Measurements from ENCODE around the gene FOXM1. TPM values are rescaled to one million over a fixed set of nuclear protein-coding genes. Genes with fewer than 3 reads are reported as not detected.

The FOXM1 gene, protein sequence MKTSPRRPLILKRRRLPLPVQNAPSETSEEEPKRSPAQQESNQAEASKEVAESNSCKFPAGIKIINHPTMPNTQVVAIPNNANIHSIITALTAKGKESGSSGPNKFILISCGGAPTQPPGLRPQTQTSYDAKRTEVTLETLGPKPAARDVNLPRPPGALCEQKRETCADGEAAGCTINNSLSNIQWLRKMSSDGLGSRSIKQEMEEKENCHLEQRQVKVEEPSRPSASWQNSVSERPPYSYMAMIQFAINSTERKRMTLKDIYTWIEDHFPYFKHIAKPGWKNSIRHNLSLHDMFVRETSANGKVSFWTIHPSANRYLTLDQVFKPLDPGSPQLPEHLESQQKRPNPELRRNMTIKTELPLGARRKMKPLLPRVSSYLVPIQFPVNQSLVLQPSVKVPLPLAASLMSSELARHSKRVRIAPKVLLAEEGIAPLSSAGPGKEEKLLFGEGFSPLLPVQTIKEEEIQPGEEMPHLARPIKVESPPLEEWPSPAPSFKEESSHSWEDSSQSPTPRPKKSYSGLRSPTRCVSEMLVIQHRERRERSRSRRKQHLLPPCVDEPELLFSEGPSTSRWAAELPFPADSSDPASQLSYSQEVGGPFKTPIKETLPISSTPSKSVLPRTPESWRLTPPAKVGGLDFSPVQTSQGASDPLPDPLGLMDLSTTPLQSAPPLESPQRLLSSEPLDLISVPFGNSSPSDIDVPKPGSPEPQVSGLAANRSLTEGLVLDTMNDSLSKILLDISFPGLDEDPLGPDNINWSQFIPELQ
- total RNA-seq, result 1.2 TPM
- long read RNA-seq, partial matches to known transcripts, result 0 of 1 reads
- long read RNA-seq, other reads (novel, unspliced or antisense), result 1 of 1 reads

DNA sequence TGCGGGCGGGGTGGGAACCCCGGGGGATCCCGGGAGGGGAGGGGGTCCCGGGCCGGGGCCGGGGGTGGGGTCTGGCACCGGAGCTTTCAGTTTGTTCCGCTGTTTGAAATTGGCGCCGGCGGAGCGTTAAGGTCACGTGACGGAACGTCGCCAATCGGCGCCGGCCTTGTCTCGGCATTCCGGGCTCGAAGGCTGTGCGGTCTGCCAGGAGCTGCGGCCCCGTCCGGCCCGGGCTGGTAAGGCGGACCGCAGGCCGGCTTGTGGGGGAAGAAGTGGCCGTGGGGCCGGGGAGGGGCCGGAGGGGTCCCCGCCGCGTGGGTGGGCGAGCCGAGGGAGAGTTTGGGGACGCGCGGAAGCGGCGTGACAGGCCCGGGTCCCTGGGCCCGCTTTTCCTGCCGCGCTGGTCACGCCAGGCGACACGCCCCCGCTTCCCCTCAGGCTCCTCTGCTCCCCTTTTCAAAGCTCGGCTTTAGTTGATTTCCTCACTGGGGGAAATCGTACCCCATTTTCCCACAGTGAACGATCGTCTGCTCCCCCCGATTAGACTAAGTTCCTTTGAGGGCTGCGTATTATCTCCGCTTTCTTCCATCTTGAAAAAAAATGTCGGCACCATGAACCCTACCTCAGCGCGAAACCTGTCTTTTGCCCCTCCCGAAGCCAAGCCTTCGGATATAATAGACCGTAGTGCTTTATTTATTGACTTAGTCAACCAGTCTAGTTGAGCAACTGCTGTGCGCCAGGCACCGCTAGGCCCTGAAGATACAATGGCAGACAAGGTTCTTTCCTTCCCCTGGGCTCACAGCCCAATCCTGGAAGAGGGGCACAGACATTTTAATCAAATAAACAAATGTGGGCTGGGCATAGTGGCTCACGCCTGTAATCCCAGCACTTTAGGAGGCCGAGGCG lies at the start of gene FOXM1, which contains the start of gene RHNO1:
Gene FOXM1 (minus strand): TSS at position 128 of the 906 bp plus-strand sequence. CDS start 2,696 bp downstream, outside the sequence.
Gene RHNO1 (plus strand): TSS at position 177 of the 906 bp plus-strand sequence. CDS start 8,144 bp downstream, outside the sequence.
- intact Hi-C loops (cut with DNase I), result no loop called here
- ATAC-seq, result peak; percentile 96
- peak; percentile 95 for DNase-seq (ENCODE audit: missing footprints)

DNA sequence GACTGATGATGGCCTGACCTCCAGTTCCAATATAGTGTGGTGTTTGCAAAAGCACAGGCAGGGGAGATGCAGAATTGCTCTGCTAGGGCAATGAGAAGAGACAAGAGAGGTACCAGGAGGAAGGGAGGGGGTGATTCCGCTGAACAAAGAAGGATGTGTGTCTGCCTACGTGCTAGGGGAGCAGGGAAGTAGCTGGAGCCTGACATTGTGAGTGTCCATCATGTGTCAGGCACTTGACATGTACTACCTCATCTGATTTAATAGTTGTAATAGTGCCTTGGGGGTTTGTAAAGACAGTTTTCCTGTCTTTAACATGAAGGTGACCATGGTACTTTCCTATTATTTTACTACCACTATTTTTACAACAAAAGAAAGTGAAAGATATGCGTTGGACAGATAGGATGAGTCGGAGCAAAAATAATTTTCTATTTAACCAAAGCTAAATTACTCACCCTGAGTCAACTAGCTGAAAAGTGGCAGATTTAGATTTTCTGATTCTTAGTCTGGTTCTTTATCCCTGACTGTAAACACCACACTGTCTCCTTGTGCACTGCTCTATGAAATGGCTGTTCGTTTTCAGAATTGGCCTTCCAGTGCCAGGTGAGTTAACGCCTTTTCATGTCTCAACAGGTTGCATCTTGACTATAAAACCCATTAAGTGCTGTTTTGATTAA lies 48.5 kb upstream of the FOXM1 start:
- intact Hi-C loops (cut with DNase I), result no loop called here
- no peak for DNase-seq (ENCODE audit: missing footprints)
- ATAC-seq, result no peak

DNA sequence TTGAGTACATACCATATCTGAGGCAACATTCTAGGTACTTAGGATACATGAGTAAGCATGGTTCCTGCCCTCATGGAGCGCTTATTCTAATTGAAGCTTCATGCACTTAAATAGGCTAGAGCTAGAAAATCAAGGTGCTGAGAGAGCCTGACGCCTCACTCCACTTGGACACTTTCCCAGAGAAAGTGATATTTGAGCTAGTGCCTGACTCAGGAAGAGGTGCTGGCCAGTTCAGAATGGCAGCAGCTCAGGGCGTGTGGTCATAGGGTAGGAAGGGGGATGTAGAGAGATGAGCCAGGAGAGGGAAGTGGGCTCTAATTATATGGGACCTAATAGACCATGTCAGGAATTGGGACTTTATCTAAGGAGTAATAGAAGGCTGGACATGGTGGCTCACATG lies 47.0 kb upstream of the FOXM1 start:
- intact Hi-C loops (cut with DNase I), result no loop called here

DNA sequence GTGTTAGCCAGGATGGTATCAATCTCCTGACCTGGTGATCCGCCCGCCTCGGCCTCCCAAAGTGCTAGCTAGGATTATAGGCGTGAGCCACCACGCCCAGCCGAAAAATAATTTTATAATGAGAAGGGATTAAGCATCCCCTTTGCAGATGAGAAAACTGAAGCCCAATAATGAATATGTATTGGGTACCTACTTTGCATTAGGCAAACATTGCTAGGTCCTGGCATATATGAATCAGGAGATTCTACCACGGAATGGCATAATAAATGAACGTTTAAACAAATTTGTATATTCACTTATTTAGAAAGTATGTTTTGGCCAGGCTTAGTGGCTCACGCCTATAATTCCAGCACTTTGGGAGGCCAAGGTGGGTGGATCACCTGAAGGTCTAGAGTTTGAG lies 46.1 kb upstream of the FOXM1 start:
- ATAC-seq (no peak), DNase-seq (ENCODE audit: missing footprints) (no peak)
- intact Hi-C loops (cut with DNase I), result no loop called here

More for the DNA sequence above, 47.0 kb upstream of the FOXM1 start:
- ATAC-seq, result peak; percentile 56
- DNase-seq (ENCODE audit: missing footprints), result no peak

DNA sequence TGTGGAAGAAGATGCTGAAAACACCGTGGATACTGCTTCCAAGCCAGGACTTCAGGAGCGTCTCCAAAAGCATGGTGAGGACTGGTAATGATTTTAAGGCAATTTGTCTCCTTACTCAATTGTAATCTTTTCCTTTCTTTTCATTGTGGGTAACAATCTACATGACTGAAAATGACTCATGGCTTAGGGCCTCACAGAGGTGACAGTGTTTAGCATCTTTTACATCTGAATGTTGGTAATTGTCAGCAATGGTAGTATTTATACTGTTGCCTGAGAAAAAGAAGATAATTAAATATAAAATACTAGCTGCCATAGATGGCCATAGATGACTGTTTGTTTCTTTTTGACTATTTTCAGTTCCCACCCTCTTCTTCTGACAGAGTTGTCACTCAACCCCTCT lies 45.4 kb upstream of the FOXM1 start:
- ATAC-seq (no peak), DNase-seq (ENCODE audit: missing footprints) (no peak)
- intact Hi-C loops (cut with DNase I), result no loop called here

DNA sequence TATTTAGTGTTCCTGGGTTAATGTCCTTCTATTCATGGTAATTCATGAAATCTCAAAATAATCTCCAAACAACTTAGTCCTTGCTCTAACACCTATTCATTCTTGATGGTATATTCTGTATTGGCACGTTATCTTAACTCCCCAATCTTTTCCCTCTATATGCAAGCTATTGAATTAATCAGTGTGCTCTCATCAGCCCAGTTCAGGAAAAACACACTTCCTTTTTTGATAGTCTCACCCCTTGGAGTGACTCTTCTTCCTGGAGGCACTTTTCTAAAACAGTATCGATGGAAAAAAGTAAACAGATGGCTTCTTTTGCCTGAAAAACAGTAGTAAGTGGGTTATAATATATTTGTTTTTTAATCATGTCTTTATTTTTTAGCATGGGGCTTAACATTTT lies 42.3 kb upstream of the FOXM1 start:
- ATAC-seq (no peak), DNase-seq (ENCODE audit: missing footprints) (no peak)
- intact Hi-C loops (cut with DNase I), result no loop called here

DNA sequence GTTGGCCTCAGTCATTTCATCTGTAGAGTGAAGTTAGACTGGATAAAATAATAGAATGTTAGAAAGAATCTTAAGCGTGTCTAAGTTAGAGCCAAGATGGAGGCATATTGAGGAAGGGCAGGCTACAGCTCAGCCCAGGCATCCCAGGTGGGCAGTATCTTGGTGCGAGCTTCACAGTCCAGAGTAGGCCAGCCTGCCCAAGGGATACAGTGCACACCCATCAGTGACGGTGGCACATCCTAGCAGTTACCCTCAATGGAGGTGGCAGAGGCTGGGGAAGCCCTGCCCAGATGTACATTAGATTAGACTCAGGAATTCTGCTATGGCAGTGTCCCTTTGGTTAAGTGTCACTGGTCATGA lies 35.2 kb upstream of the FOXM1 start:
- DNase-seq (ENCODE audit: missing footprints) (no peak), ATAC-seq (no peak)
- intact Hi-C loops (cut with DNase I), result no loop called here

DNA sequence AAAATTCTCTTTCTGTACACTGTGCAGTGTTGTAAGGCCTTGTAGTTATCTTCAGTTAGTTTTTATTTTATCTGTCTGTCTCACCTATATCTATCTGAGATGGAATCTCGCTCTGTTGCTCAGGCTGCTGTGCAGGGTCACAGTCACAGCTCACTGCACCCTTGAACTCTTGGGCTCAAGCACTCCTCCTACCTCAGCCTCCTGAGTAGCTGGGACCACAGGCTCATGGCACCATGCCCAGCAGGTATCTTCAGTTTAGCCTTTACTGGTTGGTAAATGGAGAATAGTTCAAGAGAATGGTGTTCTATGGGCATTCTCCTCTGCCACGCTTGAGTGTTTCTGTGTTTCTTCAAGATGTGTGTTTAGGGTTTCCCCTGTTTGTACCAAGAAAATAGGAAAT lies 27.3 kb upstream of the FOXM1 start:
- intact Hi-C loops (cut with DNase I), result no loop called here
- no peak for ATAC-seq
- DNase-seq (ENCODE audit: missing footprints), result no peak

DNA sequence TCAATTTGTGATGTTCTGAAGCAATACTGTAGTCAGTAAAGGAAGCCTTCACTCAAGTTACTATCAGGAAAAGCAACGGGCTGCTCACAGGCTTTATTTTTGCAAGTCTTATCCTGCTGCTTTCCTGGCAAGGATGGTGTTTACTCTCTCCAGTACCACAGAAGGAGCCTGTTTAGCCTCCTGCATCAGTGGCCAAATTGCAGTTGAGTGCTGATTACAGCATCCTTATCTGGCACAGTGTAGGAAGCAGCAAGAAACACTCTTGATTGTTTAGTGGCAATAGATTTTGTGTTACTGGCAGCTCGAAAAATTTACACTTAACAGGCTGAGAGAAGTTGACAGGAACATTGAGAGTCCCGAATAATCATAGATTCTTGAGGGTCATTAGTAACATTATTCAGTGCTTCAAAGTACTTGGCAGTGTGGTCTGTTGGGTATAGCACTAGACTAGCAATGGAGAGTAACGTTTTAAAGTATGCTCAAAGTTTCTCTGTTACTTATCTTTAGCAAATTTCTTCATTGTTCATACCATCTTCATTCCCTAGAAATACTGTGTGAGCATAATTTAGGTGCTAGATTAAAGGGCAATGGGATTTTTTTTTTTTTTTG lies 25.4 kb upstream of the FOXM1 start:
- ATAC-seq (peak; percentile 98), DNase-seq (ENCODE audit: missing footprints) (no peak)
- intact Hi-C loops (cut with DNase I), result no loop called here

DNA sequence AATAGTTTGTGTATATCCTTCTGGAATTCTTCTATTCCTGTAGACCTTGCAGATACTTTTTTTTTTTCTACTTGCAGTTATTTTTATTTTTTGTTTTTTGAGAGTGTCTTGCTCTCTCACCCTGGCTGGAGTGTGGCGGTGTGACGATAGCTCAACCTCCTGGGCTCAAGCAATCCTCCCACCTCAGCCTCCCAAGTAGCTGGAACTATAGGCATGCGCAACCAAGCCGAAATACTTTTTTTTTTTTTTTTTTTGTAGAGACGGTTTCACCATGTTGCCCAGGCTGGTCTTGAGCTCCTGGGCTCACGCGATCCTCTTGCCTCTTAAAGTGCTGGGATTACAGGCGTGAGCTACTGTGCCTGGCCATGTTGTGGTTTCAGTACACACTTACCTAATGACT lies 23.7 kb upstream of the FOXM1 start:
- DNase-seq (ENCODE audit: missing footprints) (no peak), ATAC-seq (no peak)
- intact Hi-C loops (cut with DNase I), result no loop called here

DNA sequence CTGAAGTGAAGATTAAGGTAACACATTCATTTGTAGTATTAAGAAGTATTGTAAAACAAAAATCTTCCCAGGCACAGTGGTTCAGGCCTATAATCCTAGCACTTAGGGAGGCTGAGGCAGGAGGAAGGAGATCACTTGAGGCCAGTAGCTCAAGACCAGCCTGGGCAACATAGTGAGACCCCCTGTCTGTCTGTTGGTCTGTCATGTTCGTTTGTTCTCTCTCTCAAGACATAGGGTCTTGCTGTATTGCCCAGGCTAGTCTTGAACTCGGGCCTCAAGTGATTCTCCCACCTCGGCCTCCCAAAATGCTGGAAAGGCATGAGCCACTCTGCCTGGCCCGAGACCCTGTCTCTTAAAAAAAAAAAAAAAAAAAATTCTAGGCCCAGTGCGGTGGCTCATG lies 20.4 kb upstream of the FOXM1 start:
- ATAC-seq (no peak), DNase-seq (ENCODE audit: missing footprints) (no peak)
- intact Hi-C loops (cut with DNase I), result no loop called here

DNA sequence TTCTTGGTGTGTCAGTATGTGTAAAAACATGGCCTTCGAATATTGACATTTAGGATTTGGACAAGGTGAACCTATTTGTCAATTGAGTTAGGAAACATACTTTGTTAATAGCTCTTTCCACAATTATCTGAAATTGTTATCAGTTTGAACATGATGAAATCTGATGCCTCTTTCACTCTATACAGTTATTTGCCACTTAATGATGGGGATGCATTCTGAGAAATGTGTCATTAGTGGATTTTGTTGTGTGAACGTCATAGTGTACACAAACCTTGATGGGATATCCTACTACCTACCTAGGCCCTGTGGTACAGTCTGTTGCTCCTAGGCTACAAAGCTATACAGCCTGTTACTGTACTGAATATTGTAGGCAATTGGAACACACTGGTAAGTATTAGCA lies 18.5 kb upstream of the FOXM1 start:
- intact Hi-C loops (cut with DNase I), result no loop called here
- no peak for ATAC-seq
- DNase-seq (ENCODE audit: missing footprints), result no peak

DNA sequence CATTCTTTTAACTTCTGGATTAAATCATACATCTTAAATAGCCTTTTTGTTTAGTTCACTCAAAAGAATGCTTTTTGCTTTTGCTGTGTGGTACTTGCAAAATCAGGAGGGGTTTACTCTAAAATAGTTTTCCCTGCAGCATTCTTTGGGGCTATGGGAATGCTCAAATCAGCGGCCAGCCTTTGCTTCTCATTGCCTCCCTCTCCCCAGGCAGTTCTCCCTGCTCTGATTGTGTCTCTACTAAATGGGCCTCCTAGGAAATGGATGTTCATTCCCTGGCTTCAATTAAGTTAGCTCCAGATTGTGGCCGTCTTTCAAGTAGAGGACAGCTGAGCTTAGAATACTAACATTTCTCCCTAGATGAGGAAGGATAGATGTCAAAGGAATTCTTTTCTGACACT lies 18.1 kb upstream of the FOXM1 start:
- intact Hi-C loops (cut with DNase I), result no loop called here
- ATAC-seq (no peak), DNase-seq (ENCODE audit: missing footprints) (no peak)

DNA sequence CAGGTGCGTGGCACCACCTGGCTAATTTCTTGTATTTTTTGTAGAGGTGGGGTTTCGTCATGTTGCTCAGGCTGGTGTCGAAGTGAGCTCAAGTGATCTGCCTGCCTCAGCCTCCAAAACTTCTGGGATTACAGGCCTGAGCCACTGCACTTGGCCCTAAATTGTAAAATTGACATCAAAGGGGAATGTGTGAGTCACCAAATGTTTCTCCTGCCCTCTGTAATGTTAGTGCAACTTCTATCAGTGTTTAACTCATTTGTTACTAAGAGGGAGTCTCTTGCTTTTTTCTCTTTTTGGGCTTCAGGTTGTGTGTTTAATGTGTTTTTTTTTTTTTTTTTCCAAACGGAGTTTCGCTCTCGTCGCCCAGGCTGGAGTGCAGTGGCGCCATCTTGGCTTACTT lies 16.0 kb upstream of the FOXM1 start:
- ATAC-seq, result no peak
- intact Hi-C loops (cut with DNase I), result loop anchor here (5.0 kb wide), 1 partner anchor 64 kb away; the partner anchor contains the start of gene TEAD4
- no peak for DNase-seq (ENCODE audit: missing footprints)

DNA sequence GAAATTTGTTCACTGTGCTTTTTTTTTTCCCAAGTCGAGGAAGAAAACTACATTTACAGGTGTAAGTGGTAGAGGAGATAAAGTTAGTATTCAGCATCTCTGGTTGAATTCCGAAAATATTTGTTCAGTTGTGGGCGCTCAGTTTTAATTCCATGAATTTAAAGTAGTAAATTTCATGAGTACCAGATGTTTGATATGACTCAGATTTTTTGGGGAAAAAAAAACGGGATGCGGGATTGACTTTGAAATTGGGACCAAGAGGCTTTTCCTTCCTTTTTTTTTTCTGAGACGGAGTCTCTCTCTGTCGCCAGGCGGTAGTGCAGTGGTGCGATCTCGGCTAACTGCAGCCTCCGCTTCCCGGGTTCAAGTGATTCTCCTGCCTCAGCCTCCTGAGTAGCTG lies 15.3 kb upstream of the FOXM1 start:
- DNase-seq (ENCODE audit: missing footprints) (no peak), ATAC-seq (no peak)
- intact Hi-C loops (cut with DNase I), result loop anchor here (5.0 kb wide), 1 partner anchor 65 kb away; the partner anchor contains the start of gene TEAD4

DNA sequence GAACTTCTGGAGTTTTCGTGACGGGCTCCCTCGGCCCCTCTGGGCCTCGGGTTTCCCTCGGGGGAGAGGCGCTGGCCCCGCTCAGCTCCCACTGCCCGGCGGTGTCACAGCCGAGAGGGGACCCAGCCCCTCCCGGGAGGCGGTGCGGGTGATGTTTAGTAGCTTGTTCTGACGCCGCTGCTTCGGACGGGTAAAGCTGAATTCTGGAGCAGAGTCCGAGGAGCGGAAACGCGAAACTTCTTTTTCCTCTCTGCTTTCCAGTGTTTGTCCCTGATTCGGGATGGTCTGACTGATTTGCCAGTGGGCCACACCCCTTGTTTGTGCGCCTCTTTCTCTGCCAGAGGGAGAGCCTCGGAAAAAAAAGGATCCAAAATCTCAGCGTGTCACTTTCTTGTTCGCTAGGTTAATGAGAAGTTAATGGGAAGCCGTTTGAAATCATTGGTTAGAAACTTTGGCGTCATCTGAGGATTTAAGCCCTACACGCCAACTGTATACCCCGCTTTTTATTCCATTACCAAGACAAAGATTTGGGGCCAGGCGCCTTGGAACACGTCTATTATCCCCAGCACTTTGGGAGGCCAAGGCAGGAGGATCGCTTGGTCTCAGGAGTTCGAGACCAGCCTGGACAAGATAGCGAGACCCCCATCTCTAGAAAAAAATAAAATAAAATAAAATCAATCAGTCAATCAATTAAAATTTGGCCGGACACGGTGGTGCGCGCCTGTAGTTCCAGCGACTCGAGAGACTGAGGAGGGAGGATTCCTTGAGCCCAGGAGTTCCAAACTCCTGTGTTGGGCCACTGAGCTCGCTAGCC lies 14.5 kb upstream of the FOXM1 start:
- intact Hi-C loops (cut with DNase I), result loop anchor here (2.0 to 5.0 kb wide), 2 partner anchors 66 to 145 kb away; partner anchors contain the start of gene TEAD4
- ATAC-seq (peak; percentile 35), DNase-seq (ENCODE audit: missing footprints) (peak; percentile 75)

Measured in Right ventricle myocardium inferior (tissue), 1 donor.